ENCODE measurements around the gene TRPC4AP. TPM values are rescaled to one million over a fixed set of nuclear protein-coding genes. Genes with fewer than 3 reads are reported as not detected.

TRPC4AP gene
- total RNA-seq, 1 experiment from 2014 or later: 94.4 TPM

DNA sequence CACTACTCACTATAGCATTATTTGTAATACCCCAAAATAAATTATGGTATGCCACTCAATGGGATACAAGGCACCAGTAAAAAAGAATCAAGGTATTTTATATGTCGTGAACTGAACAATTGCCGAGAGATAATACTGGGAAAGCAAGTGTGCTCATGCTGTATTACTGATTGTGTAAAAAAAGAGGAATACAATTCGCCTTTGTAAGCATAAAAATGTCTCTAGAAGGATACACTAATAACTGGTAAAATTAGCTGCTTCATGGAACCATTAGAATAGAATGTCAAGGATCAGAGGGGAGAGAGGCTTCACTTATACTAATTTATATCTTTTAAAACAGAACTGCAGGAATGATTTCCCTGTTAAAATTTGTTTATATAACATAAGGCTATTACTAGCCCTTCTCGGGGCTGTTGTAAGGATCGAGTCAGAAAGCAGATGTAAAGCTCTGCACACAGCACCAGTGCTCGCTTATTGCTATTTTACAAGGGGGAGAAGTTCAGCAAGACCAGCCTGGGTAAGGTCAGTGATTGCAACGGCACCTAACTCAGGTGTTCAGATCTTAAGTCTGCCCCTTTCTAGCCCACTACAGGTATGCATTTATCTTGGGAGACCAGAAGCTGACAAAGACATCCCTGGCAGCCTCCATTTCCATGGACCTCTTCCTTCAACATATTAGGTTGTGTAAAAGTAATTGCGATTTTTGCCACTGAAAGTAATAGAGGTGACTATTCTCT, 75.3 kb downstream of the TRPC4AP start:
- DNase-seq (ENCODE audit: low read depth): no peak

- no peak for DNase-seq (ENCODE audit: low read depth)
These were observed 76.8 kb downstream of the TRPC4AP start for GRCh38 chr20:35015863-35016193.

- no peak for DNase-seq (ENCODE audit: low read depth)
These were observed 78.1 kb downstream of the TRPC4AP start for GRCh38 chr20:35014537-35014936.

GRCh38 chr20:35013421-35014411, 78.9 kb downstream of the TRPC4AP start:
- DNase-seq (ENCODE audit: low read depth): peak; percentile 43

- DNase-seq (ENCODE audit: low read depth): no peak
These were observed 80.2 kb downstream of the TRPC4AP start for GRCh38 chr20:35012227-35013069.

DNA sequence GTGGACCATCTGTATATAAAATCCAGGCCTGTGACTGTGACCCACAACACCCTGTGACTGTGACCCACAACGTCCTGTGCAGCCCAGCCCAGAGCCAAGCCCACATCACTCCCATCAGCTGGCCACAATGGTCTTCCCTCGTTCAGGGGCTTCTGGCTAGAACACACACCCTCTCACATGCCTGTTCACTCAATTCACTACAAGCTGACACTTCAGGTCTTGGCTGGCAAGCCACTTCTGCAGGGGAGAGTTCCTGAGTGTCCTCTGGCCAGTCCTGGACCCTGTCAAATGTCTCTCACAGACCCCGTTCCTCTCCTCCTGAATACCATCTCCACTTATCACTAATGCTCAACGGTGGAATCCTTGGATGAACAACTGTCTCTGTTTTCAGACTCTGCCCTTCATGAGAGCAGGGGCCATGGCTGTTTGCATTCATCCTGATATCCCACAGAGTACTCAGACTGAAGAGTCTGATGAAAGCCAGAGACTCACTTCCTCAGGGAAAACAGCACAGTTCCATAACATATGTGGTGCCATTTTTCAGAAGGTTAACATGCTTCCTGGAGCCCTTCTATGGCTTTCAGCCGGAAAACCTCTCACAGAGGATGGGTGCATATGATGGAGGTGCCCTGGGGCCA, 80.9 kb downstream of the TRPC4AP start:
- no peak for DNase-seq (ENCODE audit: low read depth)

DNA sequence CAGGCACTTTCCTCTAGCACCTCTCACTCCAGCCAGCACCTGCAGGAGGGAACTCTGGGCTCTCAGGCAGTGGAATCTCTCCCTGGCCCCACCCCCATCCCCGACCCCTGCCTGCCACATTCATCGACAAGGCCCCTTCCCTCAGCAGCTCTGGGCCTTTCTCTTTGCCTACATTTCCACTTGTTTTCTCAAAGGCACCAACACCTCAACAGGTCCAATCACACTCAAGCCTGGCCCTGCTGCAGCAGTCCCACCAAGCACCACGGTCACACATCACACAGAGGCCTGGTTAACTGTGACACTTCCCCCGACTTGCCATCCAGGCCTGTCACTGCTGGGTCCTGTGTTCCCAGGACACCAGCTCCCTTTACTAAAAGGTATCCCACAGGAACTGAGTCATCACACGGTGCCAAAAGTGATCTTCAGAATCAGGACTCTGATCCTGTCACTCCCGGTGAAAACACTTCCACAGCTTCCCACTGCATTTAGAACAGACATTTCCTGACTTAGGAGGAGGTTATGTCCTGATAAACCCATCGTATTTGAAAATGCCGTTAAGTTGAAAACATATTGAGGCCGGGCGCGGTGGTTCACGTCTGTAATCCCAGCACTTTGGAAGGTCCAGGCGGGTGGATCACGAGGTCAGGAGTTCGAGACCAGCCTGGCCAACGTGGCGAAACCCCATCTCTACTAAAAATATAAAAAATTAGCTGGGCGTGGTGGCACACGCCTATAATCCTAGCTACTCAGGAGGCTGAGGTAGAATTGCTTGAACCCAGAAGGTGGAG, 82.0 kb downstream of the TRPC4AP start:
- DNase-seq (ENCODE audit: low read depth): no peak

DNA sequence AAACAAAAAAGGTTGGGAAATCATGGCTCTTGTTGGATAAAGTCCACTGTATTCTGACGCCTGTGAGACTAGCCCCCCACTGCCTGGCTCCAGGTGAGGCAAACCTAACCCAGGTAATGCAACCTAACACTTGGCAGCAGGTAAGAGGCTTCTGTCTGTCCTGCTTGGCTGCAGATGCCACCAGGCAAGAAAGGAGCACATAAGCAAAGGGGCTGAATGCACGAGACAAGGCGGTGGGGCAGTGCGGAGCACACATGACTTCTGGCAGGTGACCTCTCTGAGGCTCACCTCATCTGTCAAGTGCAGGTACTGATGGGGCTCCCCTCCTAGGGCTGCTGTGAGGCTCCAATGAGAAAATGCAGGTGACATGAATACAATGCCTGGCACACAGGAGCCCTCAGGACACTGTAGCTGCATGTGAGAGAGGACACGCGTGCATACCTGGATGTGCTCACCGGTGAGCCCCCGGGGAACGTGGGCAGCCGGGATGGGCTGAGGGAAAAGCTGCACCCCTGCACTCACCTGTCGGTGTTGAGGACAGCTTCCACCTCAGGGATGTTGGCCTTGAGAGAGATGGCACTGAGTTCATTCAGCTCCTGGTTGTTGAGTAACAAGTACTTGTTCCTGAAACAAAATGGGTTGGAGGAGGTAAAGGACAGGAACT, 82.8 kb downstream of the TRPC4AP start:
- no peak for DNase-seq (ENCODE audit: low read depth)

DNA sequence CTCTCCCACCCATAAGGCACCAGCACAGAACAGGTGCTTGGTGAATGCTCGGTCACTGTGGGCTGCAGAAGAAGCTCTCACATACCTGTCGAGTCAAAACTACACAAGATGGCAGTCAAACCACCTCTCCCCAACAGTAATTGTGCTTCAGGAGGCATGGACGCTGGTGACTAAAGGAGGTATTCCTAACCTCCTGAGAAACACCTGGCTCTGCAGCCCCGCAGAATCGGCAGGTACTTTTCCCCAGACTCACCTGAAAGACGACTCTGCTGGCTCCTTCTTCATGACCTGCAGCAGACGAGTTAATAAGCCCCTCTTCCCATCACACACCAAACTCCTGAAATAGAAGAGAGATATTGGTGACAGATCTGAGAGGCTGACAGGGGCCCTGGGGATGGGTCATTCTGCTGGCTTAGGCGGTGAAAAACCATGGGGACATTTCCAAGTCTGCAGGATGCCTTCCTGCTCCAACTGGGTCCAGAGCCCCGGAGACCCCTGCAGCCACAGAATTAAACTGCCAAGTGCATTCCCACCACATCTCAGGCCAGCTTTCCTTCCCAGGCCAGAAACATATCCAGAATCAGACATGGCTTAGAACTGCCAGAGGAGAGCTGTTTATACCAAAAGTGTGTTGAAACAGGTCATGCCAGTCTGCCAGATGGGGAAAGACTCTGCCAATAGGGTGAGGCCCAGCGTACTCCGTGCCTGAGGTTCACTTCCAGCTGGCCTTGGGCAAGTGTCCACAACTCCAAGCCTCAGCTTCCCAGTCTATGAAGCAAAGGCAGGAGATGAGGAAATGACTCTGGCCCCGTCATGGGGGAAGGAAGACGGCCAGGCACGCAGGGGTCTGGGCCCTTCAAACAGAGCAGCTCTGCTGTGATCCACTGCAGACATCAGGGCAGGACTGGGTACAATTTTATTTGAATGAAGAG, 83.9 kb downstream of the TRPC4AP start:
- DNase-seq (ENCODE audit: low read depth): no peak

- no peak for DNase-seq (ENCODE audit: low read depth)
These were observed 84.7 kb downstream of the TRPC4AP start for GRCh38 chr20:35007891-35008290.

GRCh38 chr20:35007413-35007812, 85.2 kb downstream of the TRPC4AP start:
- DNase-seq (ENCODE audit: low read depth): no peak

DNA sequence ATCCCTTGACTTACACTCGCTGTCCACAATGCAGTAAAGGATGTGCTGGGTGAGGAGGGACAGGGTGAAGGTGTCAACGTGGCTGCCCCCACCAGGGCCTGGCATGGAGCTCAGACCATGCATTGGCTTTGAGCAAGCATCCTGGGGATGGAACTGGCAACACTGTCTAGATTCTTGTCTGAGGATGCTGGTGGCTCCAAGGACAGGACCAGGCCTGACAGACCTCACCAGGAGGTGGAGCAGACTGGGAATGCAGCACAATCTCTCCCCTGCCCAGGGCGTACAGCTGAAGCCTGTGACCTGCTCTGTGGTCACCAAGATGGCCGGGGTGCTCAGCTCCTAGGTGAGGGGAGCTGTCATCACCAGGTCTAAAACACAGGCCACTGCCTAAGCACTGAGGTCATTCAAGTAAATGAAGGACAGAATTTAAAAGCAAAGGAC, 86.1 kb downstream of the TRPC4AP start:
- DNase-seq (ENCODE audit: low read depth): no peak

GRCh38 chr20:35006009-35006408, 86.6 kb downstream of the TRPC4AP start:
- no peak for DNase-seq (ENCODE audit: low read depth)

DNA sequence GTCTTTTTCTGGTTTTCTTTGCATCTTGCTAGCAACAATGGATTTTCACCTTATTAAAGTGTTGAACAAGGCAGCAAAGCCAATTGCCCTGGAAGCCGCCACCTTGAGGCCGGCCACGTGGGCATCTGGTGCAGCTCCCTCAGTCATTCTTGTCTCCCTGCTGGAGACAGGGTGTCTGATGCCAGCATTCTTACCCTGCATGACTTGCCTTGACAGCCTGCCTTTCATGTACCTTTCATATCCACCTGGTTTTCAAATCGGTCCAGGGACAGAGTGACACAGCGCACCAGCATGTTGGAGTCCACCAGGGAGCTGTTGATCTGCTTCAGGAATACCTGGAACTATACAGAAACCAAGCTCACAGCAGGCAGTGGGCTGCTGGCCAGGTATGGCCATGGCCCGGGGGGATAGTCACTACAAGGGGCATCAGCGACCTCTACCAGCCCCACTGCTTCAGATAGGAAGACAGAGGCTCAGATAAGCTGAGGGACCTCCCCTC, 87.1 kb downstream of the TRPC4AP start:
- no peak for DNase-seq (ENCODE audit: low read depth)

GRCh38 chr20:35004749-35005462, 87.7 kb downstream of the TRPC4AP start:
- no peak for DNase-seq (ENCODE audit: low read depth)

DNA sequence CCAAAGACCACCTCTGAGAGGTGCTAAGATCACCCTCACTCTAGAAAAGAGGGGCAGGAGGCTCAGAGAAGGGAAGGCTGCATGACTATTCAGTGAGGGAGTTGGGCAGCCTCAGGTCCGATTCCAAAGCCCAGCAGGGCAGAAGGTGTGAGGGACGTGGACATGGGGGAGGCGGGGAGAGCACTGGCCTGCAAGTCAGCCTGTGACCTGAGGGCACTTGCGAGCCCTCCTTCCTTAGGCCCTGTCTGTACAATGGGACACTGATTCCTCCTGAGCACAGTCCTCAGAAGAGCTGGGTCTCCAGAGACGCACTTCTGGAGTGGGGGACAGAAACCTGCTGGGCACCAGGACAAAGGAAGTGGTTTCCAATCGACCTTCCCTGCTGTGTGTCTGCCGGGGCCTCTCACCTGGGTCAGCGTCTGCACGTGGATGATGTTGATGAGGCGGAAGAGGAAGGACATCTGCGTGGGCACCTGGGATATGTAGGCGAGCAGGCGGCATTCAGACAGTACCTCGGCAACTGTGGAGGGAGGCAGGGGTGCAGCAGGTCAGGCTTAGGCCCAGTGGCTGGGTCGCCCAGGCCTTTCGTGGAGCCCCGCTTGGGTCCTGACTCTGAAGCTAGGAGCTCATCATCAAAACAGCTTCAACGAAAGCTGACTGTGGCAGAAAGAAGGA, 88.4 kb downstream of the TRPC4AP start:
- no peak for DNase-seq (ENCODE audit: low read depth)

DNA sequence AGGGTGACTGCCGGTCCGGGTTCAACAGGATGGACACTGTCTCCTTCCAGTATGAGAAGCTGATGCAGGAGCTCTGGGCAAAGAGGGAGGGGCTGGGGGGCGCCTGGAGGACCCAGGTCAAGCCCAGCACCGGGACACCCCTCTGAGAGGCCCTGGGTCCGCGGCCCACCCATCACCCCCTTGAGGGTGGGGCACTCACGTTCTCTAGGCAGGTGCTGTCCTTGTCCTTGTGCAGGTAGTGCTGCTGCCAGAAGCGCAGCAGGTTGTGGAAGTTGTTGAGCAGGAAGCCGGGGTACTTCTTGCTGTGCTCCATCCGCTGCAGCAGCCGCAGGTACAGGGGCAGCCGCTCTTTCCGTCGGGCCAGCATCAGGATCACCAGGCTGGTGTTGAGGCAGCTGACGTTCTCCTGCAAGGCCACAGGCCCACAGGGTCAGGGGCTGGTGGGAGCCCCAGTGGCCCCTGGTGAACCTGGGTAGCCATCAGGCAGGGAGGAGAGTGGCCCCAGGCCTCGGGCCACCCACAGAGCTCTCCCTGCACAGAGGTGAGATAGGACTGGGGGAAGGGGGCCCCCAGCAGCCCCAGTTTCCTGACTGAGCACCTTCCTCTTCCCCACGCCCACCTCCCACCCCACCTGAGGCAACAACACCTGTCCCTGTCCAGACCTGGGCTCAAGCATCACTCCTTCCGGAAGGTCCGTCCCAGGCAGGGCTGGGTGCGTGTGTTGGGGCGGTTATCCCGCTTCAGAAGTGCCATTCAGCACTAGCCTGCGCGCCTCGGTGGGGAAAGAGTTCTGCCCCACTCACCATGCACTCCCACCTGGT, 89.2 kb downstream of the TRPC4AP start:
- DNase-seq (ENCODE audit: low read depth): no peak

Measured in M059J (cell line).